ENCODE results near the gene PCDHGA4. TPM values are rescaled to one million over a fixed set of nuclear protein-coding genes. Genes with fewer than 3 reads are reported as not detected.
"Not testable (repeated sequence)": the region's sequence is repeated elsewhere in the genome, so short reads cannot be mapped to it uniquely, and the experiment has no call there.

Gene PCDHGA4
- total and polyA plus RNA-seq, 2 of the 13 experiments (the other 11 are each of a cell fraction or from before 2014, with no cell fraction given) = 0.49 to 0.58 TPM

GRCh38 chr5:141330299-141331080 lies 24.3 kb upstream of the PCDHGA4 start, which contains the start of gene PCDHGA1 (continued):
- TF ChIP-seq ZNF513 (CRISPR knock-in tag; conservative IDR thresholded peaks at IDR 0.05) = no peak

GRCh38 chr5:141332571-141332970 lies 22.2 kb upstream of the PCDHGA4 start:
- H3K4me3 ChIP-seq (replicated peaks in 1 of 3; ENCODE audit: insufficient read depth in 1 of 3, low read depth in 2 of 3, low read length in 3 of 3); BruUV-seq (replicated peaks); intact Hi-C loops (cut with micrococcal nuclease; ENCODE audit: unreplicated experiment); ATAC-seq; CTCF ChIA-PET (ENCODE audit: low intra/inter-chr PET ratio, low total read pairs); H3K9ac ChIP-seq (ENCODE audit: insufficient read depth, low read depth, low read length); H2AFZ ChIP-seq (ENCODE audit: low read length); H3K9me3 ChIP-seq (ENCODE audit: low read length); FAIRE-seq; H3K4me2 ChIP-seq (ENCODE audit: low read depth, low read length); H3K36me3 ChIP-seq (replicated peaks in 1 of 2; ENCODE audit: control insufficient read depth in 1 of 2, insufficient read depth in 2 of 2, low read length in 2 of 2); H3K27ac ChIP-seq (ENCODE audit: extremely low read length, insufficient read depth, low read length); in situ Hi-C loops (cut with HindIII; ENCODE audit: extremely low pct_ligation_motif_present, low pct_unique_long_range_greater_than_20kb); DNase-seq (ENCODE audit: low spot score); POLR2A ChIA-PET; H3K79me2 ChIP-seq (ENCODE audit: insufficient read depth, low read length); H4K20me1 ChIP-seq (ENCODE audit: insufficient read depth, low read length): not testable (repeated sequence)
- WGBS (ENCODE audit: low lambda C conversion rate) = 74% methylated on average over 20 of the region's 39 CpGs
- Histone ChIP-seq H3K27me3 (ENCODE audit: control insufficient read depth in 1 of 2, insufficient read depth in 2 of 2, low read length in 2 of 2) (peaks cover 0 to 15% of the 10 kb centered on the region in 2 experiments; a peak in 3 of 5 replicates), H3K4me1 (ENCODE audit: insufficient read depth, low read length) (peaks cover 10% of the 10 kb centered on the region)

Data from HepG2 (cell line).